PC-3 (cell line): Measurements from ENCODE around the gene TAS2R42. TPM values are rescaled to one million over a fixed set of nuclear protein-coding genes. Genes with fewer than 3 reads are reported as not detected.

Source experiments
- ATAC-seq: fragments of 200-7000 bp; cut with Tn5 transposase; 2 replicates; pipeline ENCODE4 v1.9.1; 2020; ENCODE audit warnings: mild to moderate bottlenecking, moderate library complexity
- BruUV-seq: library from RNA; stranded (reverse); fragments of 400-500 nt; replicated peaks from 2 replicates; lab custom pipeline; 2021; lab: Mats Ljungman, UMichigan
- CTCF ChIA-PET: fragments of 300-600 bp; sonication (Branson Sonifier 250); formaldehyde crosslinking; loops from one replicate; lab custom pipeline; 2022; ENCODE audit warnings: antibody characterized with exemption; lab: Charles Lee
- POLR2A ChIA-PET: fragments of 300-600 bp; sonication (Branson Sonifier 250); formaldehyde crosslinking; loops from one replicate; lab custom pipeline; 2022; ENCODE audit warnings: antibody characterized with exemption; ENCODE audit not compliant: unreplicated experiment; lab: Charles Lee
- DNase-seq: peaks from one replicate; pipeline ENCODE4 v3.0.0-alpha.2; 2015
- H2AFZ ChIP-seq: fragments of 300-600 bp; sonication (generic); 2 replicates; pipeline ENCODE4 v1.6.0; 2016; ENCODE audit warnings: antibody characterized with exemption, low read length
- H3F3A ChIP-seq: fragments of 300-600 bp; sonication (generic); one replicate; pipeline ENCODE4 v1.6.0; 2017; ENCODE audit warnings: antibody characterized with exemption, low read length, control low read depth, mild to moderate bottlenecking; ENCODE audit not compliant: unreplicated experiment
- H3K27ac ChIP-seq: fragments of 300-600 bp; sonication (generic); 2 replicates; pipeline ENCODE4 v1.5.1; 2016; ENCODE audit warnings: mild to moderate bottlenecking, low read length
- H3K27me3 ChIP-seq: fragments of 300-600 bp; sonication (generic); 2 replicates; pipeline ENCODE4 v1.6.1; 2016; ENCODE audit warnings: low read length, mixed read lengths
- H3K36me3 ChIP-seq: fragments of 300-600 bp; sonication (generic); 2 replicates; pipeline ENCODE4 v1.6.1; 2016; ENCODE audit warnings: low read depth, mixed run types, low read length, mixed read lengths
- H3K4me1 ChIP-seq: fragments of 300-600 bp; sonication (generic); 2 replicates; pipeline ENCODE4 v1.5.1; 2016; ENCODE audit warnings: low read length; ENCODE audit not compliant: insufficient read depth
- H3K4me2 ChIP-seq: fragments of 300-600 bp; sonication (generic); 2 replicates; pipeline ENCODE4 v1.6.0; 2016; ENCODE audit warnings: low read length
- H3K4me3 ChIP-seq: fragments of 300-600 bp; sonication (generic); 2 replicates; pipeline ENCODE4 v1.5.1; 2016; ENCODE audit warnings: mild to moderate bottlenecking, low read length, mixed read lengths
- H3K79me2 ChIP-seq: fragments of 300-600 bp; sonication (generic); 2 replicates; pipeline ENCODE4 v1.6.1; 2017; ENCODE audit warnings: low read length, mixed read lengths
- H3K9ac ChIP-seq: fragments of 300-600 bp; sonication (generic); 2 replicates; pipeline ENCODE4 v1.6.0; 2016; ENCODE audit warnings: mild to moderate bottlenecking, low read length
- H3K9me2 ChIP-seq: fragments of 300-600 bp; sonication (generic); replicated peaks from 2 replicates; pipeline ENCODE4 v1.6.1; 2016; ENCODE audit warnings: mixed run types, low read length, mixed read lengths
- H3K9me3 ChIP-seq: fragments of 300-600 bp; sonication (generic); 2 replicates; pipeline ENCODE4 v1.6.1; 2016; ENCODE audit warnings: low read length, mixed read lengths
- H4K20me1 ChIP-seq: fragments of 300-600 bp; sonication (generic); 2 replicates; pipeline ENCODE4 v1.6.1; 2016; ENCODE audit warnings: low read length, mixed read lengths
- EZH2 ChIP-seq: fragments of 300-600 bp; sonication (generic); IDR thresholded peaks from one replicate; pipeline ENCODE4 v1.6.1; 2017; ENCODE audit warnings: antibody characterized with exemption, mild to moderate bottlenecking, low read length; ENCODE audit not compliant: unreplicated experiment
- EZH2phosphoT487 ChIP-seq: fragments of 300-600 bp; sonication (generic); IDR thresholded peaks from 2 replicates; pipeline ENCODE4 v1.6.1; 2018; ENCODE audit warnings: mild to moderate bottlenecking, antibody characterized with exemption, low read length, borderline replicate concordance
- intact Hi-C: fragments of 100-400 bp; cut with micrococcal nuclease; formaldehyde crosslinking; loops from 2 replicates; pipeline ENCODE4 v1.9.0; 2023
- total RNA-seq: library from RNA; depleted of rRNA; stranded (reverse); fragments of >200 nt; gene quantifications from 2 replicates; pipeline ENCODE4 v1.2.3, GENCODE V29; 2014
- TF ChIP-seq, protein P1 (sequence below): fragments of 300-600 bp; sonication (generic); conservative IDR thresholded peaks from 2 replicates; pipeline ENCODE4 v1.5.1; 2017; ENCODE audit warnings: antibody characterized with exemption, low read depth, mild to moderate bottlenecking, low read length

Gene TAS2R42
- total RNA-seq, 1 experiment from 2014 or later = not detected

DNA sequence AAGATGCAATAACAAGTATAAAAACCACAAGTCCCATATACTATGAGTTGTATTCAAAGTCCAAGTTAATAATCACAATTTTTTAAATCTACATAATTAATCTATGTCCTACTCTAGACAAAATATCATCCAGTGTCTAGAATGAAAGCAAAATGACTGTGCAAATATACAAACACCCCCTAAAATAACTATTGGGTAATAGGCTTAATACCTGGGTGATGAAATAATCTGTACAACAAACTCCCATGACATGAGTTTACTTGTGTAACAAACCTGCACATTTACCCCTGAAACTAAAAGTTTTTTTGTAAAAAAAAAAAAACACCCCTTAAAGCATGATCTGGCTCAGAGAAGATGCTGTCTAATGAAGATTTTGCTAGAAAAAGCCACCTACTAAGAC lies 4.2 kb downstream of the TAS2R42 start:
- ChIA-PET POLR2A (no interaction called here), CTCF (no interaction called here)
- no peaks in the 10 kb centered on the region for H3F3A ChIP-seq
- no peak overlapping the region for H3K4me2 ChIP-seq
- no peaks in the 10 kb centered on the region for H4K20me1 ChIP-seq
- H3K4me1 ChIP-seq = no peaks in the 10 kb centered on the region; the same call in 1 of the 2 replicates
- no peak overlapping the region for H3K27ac ChIP-seq
- H3K4me3 ChIP-seq = no peak overlapping the region
- DNase-seq (no peak), ATAC-seq (no peak)
- H3K9me3 ChIP-seq = no peaks in the 10 kb centered on the region
- no peak for TF ChIP-seq EZH2phosphoT487
- TF ChIP-seq, protein P1, sequence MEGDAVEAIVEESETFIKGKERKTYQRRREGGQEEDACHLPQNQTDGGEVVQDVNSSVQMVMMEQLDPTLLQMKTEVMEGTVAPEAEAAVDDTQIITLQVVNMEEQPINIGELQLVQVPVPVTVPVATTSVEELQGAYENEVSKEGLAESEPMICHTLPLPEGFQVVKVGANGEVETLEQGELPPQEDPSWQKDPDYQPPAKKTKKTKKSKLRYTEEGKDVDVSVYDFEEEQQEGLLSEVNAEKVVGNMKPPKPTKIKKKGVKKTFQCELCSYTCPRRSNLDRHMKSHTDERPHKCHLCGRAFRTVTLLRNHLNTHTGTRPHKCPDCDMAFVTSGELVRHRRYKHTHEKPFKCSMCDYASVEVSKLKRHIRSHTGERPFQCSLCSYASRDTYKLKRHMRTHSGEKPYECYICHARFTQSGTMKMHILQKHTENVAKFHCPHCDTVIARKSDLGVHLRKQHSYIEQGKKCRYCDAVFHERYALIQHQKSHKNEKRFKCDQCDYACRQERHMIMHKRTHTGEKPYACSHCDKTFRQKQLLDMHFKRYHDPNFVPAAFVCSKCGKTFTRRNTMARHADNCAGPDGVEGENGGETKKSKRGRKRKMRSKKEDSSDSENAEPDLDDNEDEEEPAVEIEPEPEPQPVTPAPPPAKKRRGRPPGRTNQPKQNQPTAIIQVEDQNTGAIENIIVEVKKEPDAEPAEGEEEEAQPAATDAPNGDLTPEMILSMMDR = no peak
- TF ChIP-seq EZH2 = no peak
- H3K79me2 ChIP-seq = no peaks in the 10 kb centered on the region
- no peak overlapping the region for H3K9ac ChIP-seq
- no TSS peak for BruUV-seq
- intact Hi-C loops = no loop called here
- H3K27me3 ChIP-seq = no peaks in the 10 kb centered on the region
- H3K36me3 ChIP-seq = no peaks in the 10 kb centered on the region
- H2AFZ ChIP-seq = no peak overlapping the region
- no peaks in the 10 kb centered on the region for H3K9me2 ChIP-seq

DNA sequence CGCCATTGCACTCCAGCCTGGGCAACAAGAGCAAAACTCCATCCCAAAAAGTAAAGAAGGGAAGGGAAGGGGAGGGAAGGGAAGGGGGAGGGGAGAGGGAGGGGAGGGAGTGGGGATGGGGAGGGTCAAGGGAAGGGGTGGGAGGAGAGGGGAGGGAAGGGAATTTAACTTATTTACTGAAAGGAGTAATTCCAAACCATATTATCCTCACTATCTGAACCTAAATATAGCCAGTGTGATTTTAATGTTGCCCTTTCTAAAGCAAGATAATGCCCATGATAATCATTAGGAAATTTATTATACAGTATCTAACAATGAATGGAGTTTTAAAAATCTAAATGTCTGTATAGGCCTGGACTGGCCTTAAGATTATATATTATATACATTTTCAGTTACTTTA lies 8.5 kb downstream of the TAS2R42 start:
- Histone ChIP-seq H3K9ac (no peak overlapping the region), H3K79me2 (peaks cover 19% of the 10 kb centered on the region), H2AFZ (no peak overlapping the region), H3F3A (no peaks in the 10 kb centered on the region), H4K20me1 (peaks cover 2% of the 10 kb centered on the region; the same call in 1 of the 2 replicates), H3K9me2 (no peaks in the 10 kb centered on the region), H3K27me3 (no peaks in the 10 kb centered on the region), H3K4me2 (no peak overlapping the region), H3K4me1 (peaks cover 3% of the 10 kb centered on the region; the same call in 1 of the 2 replicates), H3K36me3 (no peaks in the 10 kb centered on the region), H3K27ac (no peak overlapping the region), H3K9me3 (no peaks in the 10 kb centered on the region), H3K4me3 (no peak overlapping the region)
- intact Hi-C loops = no loop called here
- ChIA-PET POLR2A (no interaction called here), CTCF (no interaction called here)
- TF ChIP-seq, protein P1 = no peak
- no peak for TF ChIP-seq EZH2phosphoT487
- no peak for TF ChIP-seq EZH2
- BruUV-seq = no TSS peak
- no peak for DNase-seq
- ATAC-seq = no peak

DNA sequence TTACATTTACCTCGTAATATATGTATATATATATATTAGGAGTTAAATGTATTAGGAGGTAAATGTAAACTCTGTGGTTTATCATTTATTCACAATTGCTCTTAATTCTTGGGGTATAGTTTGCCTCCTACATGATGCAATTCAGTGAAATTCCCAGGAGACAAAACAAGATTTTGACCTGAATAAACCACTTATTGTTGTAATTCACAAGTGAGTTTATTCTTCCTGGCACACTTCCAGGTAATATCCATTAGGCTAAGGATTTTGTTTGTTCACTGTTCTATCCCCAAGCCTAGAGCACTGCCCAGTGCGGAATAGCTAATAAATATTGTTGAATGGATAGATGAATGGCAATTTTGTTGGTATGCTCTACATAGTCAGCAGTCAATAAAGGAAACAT lies 12.7 kb downstream of the TAS2R42 start:
- Histone ChIP-seq H3K27ac (no peak overlapping the region), H3K4me2 (no peak overlapping the region), H3K4me1 (peaks cover 21% of the 10 kb centered on the region), H3K4me3 (no peak overlapping the region), H3K9me2 (no peaks in the 10 kb centered on the region), H3K9ac (no peak overlapping the region), H3F3A (no peaks in the 10 kb centered on the region), H4K20me1 (peaks cover 6% of the 10 kb centered on the region; the same call in 1 of the 2 replicates), H3K9me3 (no peaks in the 10 kb centered on the region), H3K36me3 (peaks cover 2% of the 10 kb centered on the region; the same call in 1 of the 2 replicates), H2AFZ (no peak overlapping the region), H3K27me3 (no peaks in the 10 kb centered on the region), H3K79me2 (peaks cover 58% of the 10 kb centered on the region)
- BruUV-seq = no TSS peak
- ATAC-seq (no peak), DNase-seq (no peak)
- CTCF ChIA-PET = no interaction called here
- intact Hi-C loops = no loop called here
- POLR2A ChIA-PET = no interaction called here
- TF ChIP-seq, protein P1 = no peak
- no peak for TF ChIP-seq EZH2
- no peak for TF ChIP-seq EZH2phosphoT487
